ENCODE results near the gene NFIB.

DNA sequence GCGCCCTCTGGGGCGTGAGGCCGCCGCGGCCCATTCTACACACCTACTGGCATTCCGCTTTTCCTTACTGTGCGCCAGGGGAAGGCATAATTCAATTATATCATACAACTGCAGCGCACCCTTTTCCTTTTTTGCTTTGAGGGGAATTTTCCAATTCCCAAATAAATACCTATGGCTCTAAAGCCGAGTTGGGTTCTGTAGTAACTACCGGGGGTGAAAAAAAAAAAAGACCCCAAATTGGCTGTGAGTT is 34.1 kb upstream of the NFIB start:
- TF ChIP-seq FOSL1 (IDR thresholded peaks at IDR 0.05; ENCODE audit: insufficient read depth, low read depth, low read length) (no peak), BRCA1 (IDR thresholded peaks at IDR 0.05; ENCODE audit: low read depth, low read length) (no peak)
